ENCODE data around the gene HGF. TPM values are rescaled to one million over a fixed set of nuclear protein-coding genes. Genes with fewer than 3 reads are reported as not detected.

Gene HGF
- total RNA-seq, result 282 and 285 TPM in 2 replicates

GRCh38 chr7:81769891-81770727, at the start of gene HGF:
Gene HGF (minus strand): TSS chr7:81770047. CDS start chr7:81769971, 76 bp downstream.

All from placental pericyte (primary cell).